Heart left ventricle (tissue), 13 donors: ENCODE measurements around the gene TRIM9.
A peak's percentile ranks its signal among the peaks of the same experiment; 100 is the strongest.

Experiments used
- CTCF ChIP-seq, 12 donors: fragments of 200-600 bp; sonication (generic) in 4 of 12; IDR thresholded peaks; one replicate each; pipeline versions ENCODE4 v1.5.0 to v1.8.0; 2018 to 2022; ENCODE audit warnings: antibody characterized with exemption in 12 of 12, mild to moderate bottlenecking in 5 of 12
- POLR2A ChIP-seq, 2 donors: fragments of 450-650 bp; IDR thresholded peaks; one replicate each; pipeline ENCODE4 v1.6.1; 2017; ENCODE audit warnings: antibody characterized with exemption in 2 of 2, mild to moderate bottlenecking in 2 of 2, moderate library complexity in 2 of 2
- donor health status: ischemic (EF 13 %, LVEDD 7.1; RV severe dilation, severe dysfunction).
- donor health status: DM: no; HTN: yes; CAD: no.
- donor health status: DM: no; HTN: no; CAD: no.
- donor health status: ischemic (EF 25% LVEDD 6.9; RV normal size, moderate dysfunction).
- donor health status: ischemic (EF 25% LVEDD 5.7; RV mildly dilated, moderate dysfunction).
- donor health status: ischemic (EF 35%, LVEDD 5.7; RV mildly dilated, moderate dysfunction).
- donor health status: nonischemic (EF 11% LVEDD 7.7; RV severe dilation, severe dysfunction).
- donor health status: DM: yes; HTN: yes; CAD: no.
- donor health status: PGD.
- donor health status: ischemic (EF 29% LVEDD 5.4; RV normal size, mild dysfunction).
- donor health status: nonischemic (EF 23%, LVEDD 6.1; RV moderate dilation, normal function).

DNA sequence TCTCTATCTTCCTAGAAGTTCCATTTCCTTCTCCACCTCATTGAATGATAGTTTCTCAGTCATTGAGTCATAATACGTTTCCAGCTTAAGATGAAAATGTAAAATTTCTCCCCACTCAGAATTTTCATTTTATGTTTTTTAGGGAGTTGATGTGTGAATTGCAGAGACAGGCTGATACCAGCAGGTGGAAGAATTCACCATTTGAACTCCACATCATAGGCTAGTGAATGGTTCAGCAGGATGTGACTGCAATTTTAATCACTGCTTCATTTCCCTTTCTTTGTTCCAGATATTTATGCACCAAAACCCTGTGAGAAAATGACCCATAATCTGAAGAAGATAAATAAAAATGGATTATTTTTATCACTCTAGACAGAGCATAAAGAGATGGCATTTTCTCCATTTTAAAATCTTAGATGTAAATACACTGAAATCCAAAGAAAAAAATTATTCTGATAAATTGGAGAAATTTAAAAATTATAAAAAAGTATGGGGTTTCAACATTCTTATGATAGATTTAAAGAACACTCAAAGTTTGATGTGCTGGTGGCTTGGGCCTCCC is 140.0 kb downstream of the TRIM9 start:
- TF ChIP-seq CTCF (IDR thresholded peaks at IDR 0.05) (peak; percentile 30 to 74 (median 61)), POLR2A (IDR thresholded peaks at IDR 0.05) (no peak)
